COLO829 (cell line): Measurements from ENCODE around the gene MATN4.

Experiments used
- DNase-seq: peaks from one replicate; pipeline ENCODE4 v3.0.0; 2012; ENCODE audit warnings: low spot score

MATN4 gene

GRCh38 chr20:45315672-45316071 lies 7.6 kb upstream of the MATN4 start:
- DNase-seq: no peak

- DNase-seq: no peak
Measured at GRCh38 chr20:45313943-45314342, 5.8 kb upstream of the MATN4 start.

- no peak for DNase-seq
Measured at GRCh38 chr20:45313065-45313695, 5.1 kb upstream of the MATN4 start.

DNA sequence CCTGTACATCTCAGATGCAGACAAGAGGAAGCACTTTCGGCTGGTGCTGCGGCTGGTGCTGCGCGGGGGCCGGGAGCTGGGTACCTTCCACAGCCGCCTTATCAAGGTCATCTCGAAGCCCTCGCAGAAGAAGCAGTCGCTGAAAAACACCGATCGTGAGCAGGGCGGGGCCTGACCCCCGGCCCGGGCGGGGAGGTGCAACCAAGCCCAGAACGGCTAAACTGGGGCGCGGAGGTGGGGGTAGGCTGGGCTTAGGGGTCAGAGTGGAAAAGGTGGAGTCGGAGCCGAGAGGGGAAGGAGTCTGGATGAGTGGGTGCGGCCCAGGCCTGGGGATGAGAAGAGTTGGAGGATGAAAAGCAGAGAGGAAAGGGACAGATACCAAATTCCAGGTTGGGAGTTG lies 4.1 kb upstream of the MATN4 start:
- DNase-seq: no peak

DNA sequence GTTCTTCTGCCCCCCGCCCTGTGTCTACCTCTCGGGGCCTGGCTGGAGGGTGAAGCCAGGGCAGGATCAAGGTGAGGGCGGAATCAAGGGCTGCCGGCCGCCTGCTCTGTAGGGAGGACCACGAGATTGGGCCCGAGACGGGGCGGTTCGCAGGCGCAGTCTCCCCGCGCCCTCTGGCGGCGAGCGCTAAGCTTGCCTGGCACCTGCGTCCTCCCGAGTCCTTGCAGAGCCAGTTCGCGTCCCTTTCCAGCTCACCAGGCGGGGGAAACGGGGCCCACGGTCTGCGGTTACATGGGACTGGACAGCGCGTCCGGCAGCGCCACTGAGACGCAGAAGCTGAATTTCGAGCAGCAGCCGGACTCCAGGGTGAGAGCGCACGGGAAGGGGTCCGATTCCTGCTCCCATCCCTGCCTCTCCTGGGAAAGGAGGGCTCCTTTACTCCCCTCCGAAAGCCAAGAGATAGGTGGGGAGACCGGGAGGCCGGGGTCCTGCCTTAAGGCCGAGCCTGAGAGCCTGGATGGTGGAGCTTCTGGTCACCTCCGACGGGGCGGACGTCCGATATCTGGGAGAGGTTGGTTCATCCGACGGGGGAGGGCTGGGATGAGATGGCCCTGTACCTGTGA lies 3.6 kb upstream of the MATN4 start:
- peak; percentile 59 for DNase-seq

DNA sequence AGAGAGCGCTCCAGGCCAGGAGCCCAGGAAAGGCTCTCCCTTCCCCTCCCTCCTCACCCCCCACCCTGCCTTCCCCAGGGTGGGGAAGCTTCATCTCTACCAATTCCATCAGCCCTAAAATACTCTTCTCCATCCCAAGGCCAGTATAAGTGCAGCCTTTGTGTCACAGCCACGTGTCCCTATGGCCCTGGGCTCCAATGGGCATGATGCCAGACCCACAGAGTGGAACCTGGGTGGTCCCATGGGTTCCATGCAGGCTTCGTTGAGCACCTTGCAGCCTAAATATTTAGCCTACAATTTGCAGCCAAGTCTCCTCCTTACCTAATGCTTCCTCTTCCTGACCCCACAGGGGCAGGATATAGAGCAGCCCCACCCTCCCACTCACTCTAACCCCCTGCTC lies 976 bp upstream of the MATN4 start:
- no peak for DNase-seq

- DNase-seq: no peak
Measured at GRCh38 chr20:45307076-45307640, 941 bp downstream of the MATN4 start.

DNA sequence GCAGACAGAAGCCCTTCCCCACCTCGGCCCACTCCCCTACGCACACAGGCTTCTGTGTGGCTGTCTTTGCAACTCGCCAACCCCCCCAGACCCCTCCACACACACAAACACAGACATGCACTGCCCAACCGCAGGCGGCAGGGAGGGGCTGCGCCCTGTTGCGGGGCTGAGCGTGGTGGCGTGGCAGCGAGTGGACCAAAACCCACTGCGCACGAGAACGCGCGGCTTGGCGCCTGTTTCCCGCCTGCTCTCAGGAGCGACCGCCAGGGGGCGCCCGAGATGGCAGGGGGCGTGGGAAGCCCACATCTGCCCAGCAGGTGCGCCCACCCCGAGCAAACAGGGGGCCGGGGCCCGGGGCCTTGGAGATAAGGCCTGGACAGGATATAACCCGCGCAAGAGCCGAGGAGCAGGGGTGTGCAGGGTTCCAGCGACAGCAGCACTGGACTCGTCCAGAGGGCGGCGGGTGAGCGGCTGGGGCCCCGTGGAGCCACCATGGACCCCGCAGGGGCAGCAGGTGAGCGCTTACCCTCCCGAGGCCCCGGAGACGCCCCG lies 1.6 kb downstream of the MATN4 start, which contains the start of gene RBPJL:
Gene RBPJL, plus strand, starts transcription at position 410 of the 552 bp plus-strand sequence. Its CDS starts 83 bp downstream, at position 493.
- no peak for DNase-seq

DNA sequence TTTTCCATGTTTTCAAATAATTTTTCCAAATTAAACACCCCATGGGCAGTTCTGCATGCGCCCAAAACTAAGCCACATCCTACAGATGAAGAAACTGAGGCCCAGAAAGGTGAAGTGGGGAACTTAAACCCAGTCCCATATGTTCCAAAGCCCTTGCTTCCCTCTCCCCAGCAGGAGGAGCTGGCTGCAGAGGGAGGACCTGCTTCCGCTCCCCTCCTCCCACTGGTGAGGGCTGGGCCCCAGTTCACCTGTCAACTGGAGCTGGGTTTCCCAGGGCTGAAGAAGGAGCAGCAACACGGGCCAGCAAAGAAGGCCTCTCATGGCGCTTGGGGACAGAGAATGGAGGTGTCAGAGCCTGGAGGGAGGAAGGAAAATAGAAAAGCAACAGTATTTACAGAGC lies 2.8 kb downstream of the MATN4 start:
- no peak for DNase-seq

DNA sequence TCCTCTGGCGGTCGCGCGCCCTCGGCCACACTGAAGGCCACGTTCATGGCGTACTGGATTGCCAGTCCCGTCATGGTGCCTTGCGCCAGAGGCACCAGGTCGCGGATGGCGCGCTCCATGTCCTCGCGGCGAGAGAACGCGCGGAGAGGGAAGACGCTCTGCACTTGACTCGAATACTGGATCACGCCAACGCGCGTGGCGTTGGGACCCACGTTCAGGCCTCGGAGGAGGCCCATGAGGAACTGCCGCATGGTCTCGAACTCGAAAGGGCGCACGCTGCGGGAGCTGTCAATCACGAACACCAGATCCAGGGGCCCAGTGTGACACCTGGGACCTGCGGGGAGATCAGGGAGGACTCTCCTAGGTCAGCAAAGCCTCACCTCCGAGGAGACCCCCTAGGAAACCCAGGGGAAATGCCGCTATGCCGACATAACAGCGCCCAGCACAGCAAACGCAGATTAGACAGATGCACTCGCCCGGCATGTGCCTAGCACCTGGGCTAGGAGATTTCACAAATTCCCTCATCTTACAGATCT lies 3.6 kb downstream of the MATN4 start:
- no peak for DNase-seq

DNA sequence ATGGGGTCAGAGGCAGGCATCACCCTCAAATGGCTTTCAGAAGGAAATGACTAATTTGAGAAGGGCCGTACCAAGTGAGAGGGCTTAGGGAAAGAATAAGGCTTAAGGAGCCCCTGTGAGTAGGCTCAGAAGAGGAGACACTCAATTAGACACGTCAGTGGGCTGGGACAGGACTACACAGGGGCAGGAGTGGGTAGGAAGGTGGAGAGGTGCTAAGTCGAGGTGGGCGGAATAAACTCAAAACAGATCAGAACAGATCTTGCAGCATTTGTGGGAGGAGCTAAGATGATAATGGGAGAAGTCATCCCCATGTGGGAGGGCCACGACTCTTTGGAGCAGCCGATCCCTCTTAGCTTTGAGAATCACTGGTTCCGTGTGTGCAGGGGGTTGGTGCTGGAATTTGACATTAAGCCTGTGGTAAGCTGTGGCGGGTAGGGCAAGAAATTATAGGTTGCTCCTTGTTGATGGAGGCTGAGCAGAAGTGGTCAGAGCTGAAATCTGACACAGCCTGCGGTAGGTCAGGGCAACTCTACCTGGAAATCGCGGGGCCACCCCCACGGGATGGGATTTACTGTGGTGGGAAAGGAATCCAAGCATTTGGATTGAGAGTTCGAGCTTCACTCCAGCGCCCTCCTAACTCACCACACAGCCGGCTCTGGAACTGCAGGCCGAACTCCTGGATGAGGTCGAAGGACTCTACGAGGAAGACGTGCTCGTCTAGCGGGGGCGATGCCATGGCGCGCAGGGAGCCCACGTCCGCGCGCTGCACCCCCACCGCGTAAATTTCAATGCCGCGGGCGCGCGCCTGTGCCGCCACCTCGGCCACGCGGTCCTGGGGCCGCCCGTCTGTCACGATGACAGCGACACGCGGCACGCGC lies 4.3 kb downstream of the MATN4 start:
- DNase-seq: no peak

GRCh38 chr20:45301824-45302271 lies 6.3 kb downstream of the MATN4 start:
- DNase-seq: no peak

DNA sequence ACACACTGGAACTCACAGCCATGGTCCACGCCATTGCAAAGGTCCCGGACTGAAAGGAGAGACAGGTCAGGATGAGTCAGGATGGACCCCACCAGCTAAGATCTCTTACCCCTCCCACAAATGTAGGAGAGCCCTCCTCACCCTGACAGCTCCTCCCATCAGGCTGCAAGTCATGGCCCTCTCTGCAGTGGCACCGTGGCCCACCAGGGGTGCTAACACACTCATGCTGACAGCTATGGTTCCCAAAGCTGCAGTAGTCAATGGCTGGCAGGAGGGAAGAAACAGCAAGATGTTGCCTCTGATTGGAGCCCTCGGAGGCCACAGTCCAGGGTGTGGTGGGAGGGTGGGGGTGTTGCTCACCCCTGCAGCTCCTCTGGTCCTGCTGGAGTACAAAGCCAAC lies 7.1 kb downstream of the MATN4 start:
- DNase-seq: no peak

DNA sequence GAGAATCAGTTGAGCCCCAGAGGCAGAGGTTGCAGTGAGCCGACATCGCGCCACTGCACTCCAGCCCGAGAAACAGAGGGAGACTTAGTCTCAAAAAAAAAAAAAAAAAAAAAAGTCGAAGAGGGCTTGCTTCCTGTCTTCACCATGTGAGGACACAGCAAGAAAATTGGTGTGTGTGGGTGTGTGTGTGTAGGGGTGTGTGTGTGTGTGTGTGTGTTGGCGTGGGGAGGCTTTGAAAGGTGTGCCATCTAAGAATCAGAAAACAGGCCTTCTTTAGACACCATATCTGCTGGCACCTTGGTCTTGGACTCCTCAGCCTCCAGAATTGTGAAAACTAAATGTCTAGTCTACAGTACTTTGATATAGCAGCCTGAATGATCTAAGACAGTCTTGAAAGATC lies 8.3 kb downstream of the MATN4 start:
- no peak for DNase-seq

GRCh38 chr20:45297786-45298497 lies 10.2 kb downstream of the MATN4 start:
- no peak for DNase-seq

GRCh38 chr20:45294659-45295058 lies 13.4 kb downstream of the MATN4 start:
- no peak for DNase-seq

DNA sequence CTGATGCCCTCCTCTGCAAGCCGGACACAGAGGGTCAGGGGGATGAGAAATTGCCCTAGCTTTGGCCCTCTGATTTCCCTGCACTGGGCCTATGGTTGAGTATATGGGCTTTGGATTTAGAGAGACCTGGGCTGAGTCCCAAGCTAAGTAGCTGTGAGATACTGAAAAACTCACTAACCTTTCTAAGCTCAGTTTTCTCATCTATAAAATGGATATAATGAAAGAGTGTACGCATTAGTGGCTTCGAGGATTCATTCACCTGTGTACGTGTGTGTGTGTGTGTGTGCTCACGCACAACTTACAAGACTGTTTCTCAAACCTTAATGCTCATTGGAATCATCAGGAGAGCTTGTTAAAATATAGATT lies 14.1 kb downstream of the MATN4 start:
- no peak for DNase-seq

GRCh38 chr20:45293041-45294002 lies 14.8 kb downstream of the MATN4 start:
- DNase-seq: peak; percentile 90

DNA sequence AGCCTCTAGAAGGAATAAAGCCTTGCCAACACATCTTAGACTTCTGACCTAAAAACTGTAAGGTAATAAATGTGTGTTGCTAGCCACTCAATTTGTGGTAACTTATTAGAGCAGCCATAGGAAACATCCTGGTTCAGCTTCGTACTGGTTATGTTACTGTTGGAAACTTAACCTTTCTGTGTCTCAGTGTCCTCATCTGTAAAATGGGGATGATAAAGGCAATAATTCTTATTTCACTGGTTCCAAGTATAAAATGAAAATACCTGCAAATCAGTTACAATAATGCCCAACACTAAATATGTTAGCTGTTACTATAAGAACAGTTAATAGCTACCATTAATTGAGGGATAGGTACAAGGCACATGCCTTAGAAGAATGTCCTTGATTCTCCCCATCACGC lies 15.8 kb downstream of the MATN4 start:
- DNase-seq: no peak

DNA sequence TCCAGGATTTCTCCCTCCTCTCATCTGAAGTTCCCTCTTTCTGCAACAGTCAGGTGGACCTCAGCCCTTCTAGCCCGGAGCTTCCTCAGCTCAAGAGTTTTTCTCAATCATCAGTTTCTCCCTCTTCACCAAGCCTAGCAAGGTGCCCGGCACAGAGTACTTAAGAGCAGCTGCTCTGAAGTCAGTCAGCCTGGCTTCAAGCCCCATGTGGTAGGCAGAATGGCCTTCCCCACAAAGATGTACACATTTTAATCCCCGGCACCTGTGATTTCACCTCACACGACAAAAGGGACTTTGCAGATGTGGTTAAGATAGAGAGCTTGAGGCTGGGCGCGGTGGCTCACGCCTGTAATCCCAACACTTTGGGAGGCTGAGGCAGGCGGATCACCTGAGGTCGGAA lies 16.6 kb downstream of the MATN4 start:
- DNase-seq: no peak
